Endothelial cell of umbilical vein (primary cell): ENCODE results near the gene GRXCR1. TPM values are rescaled to one million over a fixed set of nuclear protein-coding genes. Genes with fewer than 3 reads are reported as not detected.

ENCODE experiments used
- BruUV-seq: library from RNA; stranded (reverse); fragments of 400-500 nt; replicated peaks from 2 replicates; lab custom pipeline; 2021; lab: Mats Ljungman, UMichigan
- CTCF ChIA-PET: fragments of 300-600, 350-600 bp; sonication (Branson Sonifier 250); formaldehyde crosslinking; loops from one replicate; lab custom pipeline; 2021; ENCODE audit warnings: antibody characterized with exemption, inconsistent platforms; lab: Charles Lee
- POLR2A ChIA-PET: fragments of 300-600, 350-600 bp; sonication (Branson Sonifier 250); formaldehyde crosslinking; loops from one replicate; lab custom pipeline; 2021; ENCODE audit warnings: antibody characterized with exemption, inconsistent platforms; lab: Charles Lee
- DNase-seq: peaks from one replicate; pipeline ENCODE4 v3.0.0-alpha.2; 2011; ENCODE audit warnings: low read depth, low spot score
- FAIRE-seq: peaks from 2 replicates; lab custom pipeline; 2011; peaks lifted over from hg19 to GRCh38; lab: Jason Lieb, UNC
- H2AFZ ChIP-seq: 2 replicates; pipeline ENCODE4 v1.6.0; 2012; ENCODE audit warnings: low read depth, low read length, control low read depth, inconsistent platforms
- H3K27ac ChIP-seq: 2 replicates; pipeline ENCODE4 v1.5.1; 2011; ENCODE audit warnings: low read depth, mild to moderate bottlenecking, control low read depth, low read length, moderate library complexity; ENCODE audit not compliant: insufficient read depth
- H3K27me3 ChIP-seq, 2 experiments: 2 replicates each; pipeline versions ENCODE4 v1.6.0 to v1.6.1; 2011; ENCODE audit warnings: low read length in 2 of 2, mixed read lengths in 1 of 2; ENCODE audit not compliant: control insufficient read depth in 2 of 2, insufficient read depth in 2 of 2
- H3K36me3 ChIP-seq, 2 experiments: 2 replicates in 1 of 2; 3 replicates in 1 of 2; pipeline ENCODE4 v1.5.1; 2011; ENCODE audit warnings: low read length in 2 of 2, mild to moderate bottlenecking in 1 of 2, moderate library complexity in 1 of 2; ENCODE audit not compliant: control insufficient read depth in 2 of 2, insufficient read depth in 2 of 2; ENCODE audit errors: extremely low read depth in 1 of 2
- H3K4me1 ChIP-seq: 3 replicates; pipeline ENCODE4 v1.5.1; 2011; ENCODE audit warnings: mild to moderate bottlenecking, low read length; ENCODE audit not compliant: control insufficient read depth, insufficient read depth; ENCODE audit errors: extremely low read depth
- H3K4me2 ChIP-seq: 2 replicates; pipeline ENCODE4 v1.6.1; 2011; ENCODE audit warnings: low read length, control low read depth, mixed read lengths; ENCODE audit not compliant: insufficient read depth
- H3K4me3 ChIP-seq, 3 experiments: fragments of 200-600 bp in 1 of 3; sonication (generic), shearing (Covaris generic) in 1 of 3; replicated peaks in 1 of 3; 2 replicates each; pipeline ENCODE4 v1.5.1; 2011 to 2016; ENCODE audit warnings: control low read depth in 3 of 3, low read length in 3 of 3, mild to moderate bottlenecking in 2 of 3, inconsistent platforms in 1 of 3, low read depth in 1 of 3, moderate library complexity in 1 of 3; ENCODE audit not compliant: insufficient read depth in 1 of 3
- H3K79me2 ChIP-seq: 2 replicates; pipeline ENCODE4 v1.6.0; 2012; ENCODE audit warnings: low read length, inconsistent platforms; ENCODE audit not compliant: control insufficient read depth, insufficient read depth
- H3K9ac ChIP-seq: replicated peaks from 2 replicates; pipeline ENCODE3; 2011; ENCODE audit warnings: low read length, control low read depth; ENCODE audit not compliant: insufficient read depth; ENCODE audit errors: extremely low read depth
- H3K9me1 ChIP-seq: replicated peaks from 3 replicates; pipeline ENCODE4 v1.6.0; 2011; ENCODE audit warnings: mild to moderate bottlenecking, low read length; ENCODE audit not compliant: control insufficient read depth, insufficient read depth; ENCODE audit errors: extremely low read depth
- H3K9me3 ChIP-seq: replicated peaks from 2 replicates; pipeline ENCODE4 v1.5.1; 2012; ENCODE audit warnings: low read length, inconsistent platforms; ENCODE audit not compliant: control insufficient read depth, insufficient read depth
- H4K20me1 ChIP-seq: replicated peaks from 2 replicates; pipeline ENCODE3; 2011; ENCODE audit warnings: mild to moderate bottlenecking, low read length; ENCODE audit not compliant: control insufficient read depth, insufficient read depth; ENCODE audit errors: extremely low read depth
- EZH2 ChIP-seq: IDR thresholded peaks from 2 replicates; pipeline ENCODE4 v1.6.1; 2012; ENCODE audit warnings: borderline replicate concordance, low read depth, mild to moderate bottlenecking, moderate library complexity, low read length, inconsistent platforms; ENCODE audit not compliant: severe bottlenecking
- FOS ChIP-seq: IDR thresholded peaks from 2 replicates; pipeline ENCODE4 v1.6.1; 2011; ENCODE audit warnings: mild to moderate bottlenecking, low read length, moderate library complexity, borderline replicate concordance; ENCODE audit not compliant: insufficient read depth
- GATA2 ChIP-seq: IDR thresholded peaks from 2 replicates; pipeline ENCODE4 v1.7.0; 2011; ENCODE audit warnings: low read depth, mild to moderate bottlenecking, moderate library complexity, mixed read lengths, low read length; ENCODE audit not compliant: insufficient read length, insufficient read depth
- JUN ChIP-seq: IDR thresholded peaks from 2 replicates; pipeline ENCODE4 v1.6.1; 2011; ENCODE audit warnings: borderline replicate concordance, low read depth; ENCODE audit not compliant: insufficient read length, insufficient read depth
- MAX ChIP-seq: IDR thresholded peaks from 2 replicates; pipeline ENCODE4 v1.6.1; 2011; ENCODE audit not compliant: insufficient read depth, insufficient read length
- MYC ChIP-seq: IDR thresholded peaks from one replicate; pipeline ENCODE4 v1.6.1; 2011; ENCODE audit warnings: mild to moderate bottlenecking, low read depth, low read length
- POLR2A ChIP-seq: IDR thresholded peaks from 2 replicates; pipeline ENCODE4 v1.6.1; 2012; ENCODE audit warnings: low read depth, mild to moderate bottlenecking, control low read depth, low read length
- POLR2AphosphoS5 ChIP-seq: IDR thresholded peaks from 2 replicates; pipeline ENCODE4 v1.6.1; 2012; ENCODE audit warnings: low read depth, mild to moderate bottlenecking, control low read depth, low read length, moderate library complexity; ENCODE audit not compliant: insufficient read depth
- dilution Hi-C: fragments of 300-500 bp; cut with MboI; formaldehyde crosslinking; loops from one replicate; pipeline ENCODE4 v1.15.0; 2019; ENCODE audit warnings: low sequenced_read_pairs; ENCODE audit not compliant: extremely low pct_ligation_motif_present
- intact Hi-C: fragments of 100-400 bp; cut with micrococcal nuclease; formaldehyde crosslinking; loops from one replicate; pipeline ENCODE4 v1.10.0; 2022
- polyA plus RNA-seq, 4 experiments: library from polyadenylated mRNA; depleted of rRNA in 3 of 4; stranded (reverse) in 3 of 4; unstranded in 1 of 4; fragments of >200 nt; gene quantifications; 2 replicates each; pipeline versions ENCODE4 v1.2.1 to v1.2.3, GENCODE V29; 2011 to 2012; ENCODE audit warnings: missing spikeins in 1 of 4
- total RNA-seq: library from RNA; stranded (reverse); gene quantifications from 2 replicates; pipeline ENCODE4 v1.2.3, GENCODE V29; 2021

GRXCR1 gene
- total and polyA plus RNA-seq, 2 donors (not counting 3 experiments of a cell fraction or from before 2014, with no cell fraction given), result not detected

- Histone ChIP-seq H3K9me1 (no peaks in the 10 kb centered on the region), H3K4me2 (no peak overlapping the region), H4K20me1 (no peaks in the 10 kb centered on the region), H3K27ac (no peak overlapping the region), H3K9me3 (peaks cover 2% of the 10 kb centered on the region), H3K4me3 (no peak overlapping the region), H3K79me2 (no peaks in the 10 kb centered on the region), H3K27me3 (no peaks in the 10 kb centered on the region), H3K9ac (no peak overlapping the region), H2AFZ (no peak overlapping the region), H3K36me3 (no peaks in the 10 kb centered on the region), H3K4me1 (no peaks in the 10 kb centered on the region)
- BruUV-seq, result no TSS peak
- ChIA-PET CTCF (no interaction called here), POLR2A (no interaction called here)
- FAIRE-seq (no peak), DNase-seq (no peak)
- dilution Hi-C loops (no loop called here), intact Hi-C loops (no loop called here)
- TF ChIP-seq EZH2 (no peak), FOS (no peak), GATA2 (no peak), MAX (no peak), POLR2A (no peak), JUN (no peak), MYC (no peak), POLR2AphosphoS5 (no peak)
These were observed 62.6 kb downstream of the GRXCR1 start for GRCh38 chr4:42954963-42955669.
